ENCODE data around the gene OR13J1. TPM values are rescaled to one million over a fixed set of nuclear protein-coding genes. Genes with fewer than 3 reads are reported as not detected.

OR13J1 gene
- total RNA-seq, 2 donors from 2014 or later = not detected

DNA sequence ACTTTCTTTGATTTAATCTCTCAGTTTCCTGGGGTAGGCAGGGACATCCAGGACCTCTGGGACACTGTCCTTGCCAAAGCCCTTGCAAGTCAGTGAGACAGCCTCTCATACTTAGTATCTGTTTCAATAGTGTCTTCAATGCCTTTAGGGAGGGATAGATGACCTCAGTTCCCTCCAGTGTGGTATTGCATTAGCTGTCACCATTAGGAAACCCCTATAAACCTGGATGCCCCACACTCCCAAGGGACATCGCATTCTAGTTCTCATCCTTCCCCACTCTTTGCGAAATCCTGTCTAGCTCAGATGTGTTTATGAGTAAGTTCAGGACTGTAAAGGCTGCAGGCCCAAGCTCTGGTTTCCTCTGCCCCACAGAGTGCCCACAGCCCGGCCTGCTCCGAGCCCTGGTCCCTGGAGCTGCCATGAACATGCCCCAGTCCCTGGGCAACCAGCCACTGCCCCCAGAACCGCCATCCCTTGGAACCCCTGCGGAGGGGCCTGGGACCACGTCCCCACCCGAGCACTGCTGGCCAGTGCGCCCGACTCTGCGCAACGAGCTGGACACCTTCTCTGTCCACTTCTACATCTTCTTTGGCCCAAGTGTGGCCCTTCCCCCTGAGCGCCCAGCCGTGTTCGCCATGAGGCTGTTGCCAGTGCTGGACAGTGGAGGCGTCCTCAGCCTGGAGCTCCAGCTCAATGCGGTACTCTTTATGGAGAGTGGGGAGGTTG lies 28.0 kb downstream of the OR13J1 start:
- intact Hi-C loops (cut with DNase I, micrococcal nuclease) = no loop called here
- no peak for ATAC-seq
- no peak for DNase-seq

DNA sequence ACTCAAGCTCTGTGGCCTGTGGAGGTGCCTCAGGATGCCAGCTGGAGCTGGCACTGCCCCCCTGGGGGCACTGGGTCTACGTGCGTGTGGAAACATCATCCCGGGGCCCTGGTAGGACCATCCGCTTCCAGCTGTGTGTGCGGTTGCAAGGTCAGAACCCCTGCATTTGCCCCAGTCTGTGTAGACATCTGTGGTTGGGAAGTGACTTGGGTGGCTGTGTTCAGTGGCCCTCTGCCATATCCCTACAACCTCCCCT lies 28.6 kb downstream of the OR13J1 start:
- intact Hi-C loops (cut with DNase I, micrococcal nuclease) = no loop called here
- ATAC-seq (no peak), DNase-seq (no peak)

DNA sequence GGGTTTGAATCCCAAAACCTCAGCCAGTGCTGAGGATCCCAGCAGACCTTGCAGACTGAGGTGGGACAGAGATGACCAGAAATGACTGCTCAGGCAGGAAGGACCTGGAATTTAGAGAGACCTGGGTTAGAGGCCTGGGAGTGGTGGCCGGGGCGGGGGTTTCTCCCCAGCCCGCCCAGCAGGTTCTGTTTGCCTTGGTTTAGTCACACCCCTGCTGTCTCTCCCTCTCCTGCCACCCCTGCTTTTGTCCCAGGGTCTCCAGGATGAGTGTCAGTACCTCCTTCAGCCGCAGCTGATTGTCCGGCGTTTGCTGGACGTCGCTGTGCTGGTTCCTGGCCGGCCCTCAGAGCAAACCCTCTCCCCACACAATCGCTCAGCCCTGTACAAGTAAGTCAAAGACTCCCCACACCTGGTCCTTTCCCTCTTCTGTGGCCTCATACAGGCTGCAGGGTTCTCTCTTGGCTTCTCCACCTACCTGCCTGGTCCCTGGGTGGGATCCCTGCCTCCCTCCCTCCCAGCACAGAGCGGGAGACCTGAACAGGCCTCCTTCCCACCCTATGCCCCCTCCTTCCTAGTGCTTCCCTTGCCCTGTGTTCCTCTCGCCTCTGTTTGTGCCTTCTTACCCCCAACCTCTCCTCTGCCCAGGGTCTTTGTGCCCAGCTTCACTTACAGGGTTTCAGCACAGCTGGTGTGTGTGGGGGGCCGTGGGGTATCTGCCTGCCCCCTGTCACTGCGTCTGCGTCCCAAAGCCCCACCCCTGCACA lies 29.1 kb downstream of the OR13J1 start:
- ATAC-seq = no peak
- intact Hi-C loops (cut with DNase I, micrococcal nuclease) = no loop called here
- DNase-seq = no peak

DNA sequence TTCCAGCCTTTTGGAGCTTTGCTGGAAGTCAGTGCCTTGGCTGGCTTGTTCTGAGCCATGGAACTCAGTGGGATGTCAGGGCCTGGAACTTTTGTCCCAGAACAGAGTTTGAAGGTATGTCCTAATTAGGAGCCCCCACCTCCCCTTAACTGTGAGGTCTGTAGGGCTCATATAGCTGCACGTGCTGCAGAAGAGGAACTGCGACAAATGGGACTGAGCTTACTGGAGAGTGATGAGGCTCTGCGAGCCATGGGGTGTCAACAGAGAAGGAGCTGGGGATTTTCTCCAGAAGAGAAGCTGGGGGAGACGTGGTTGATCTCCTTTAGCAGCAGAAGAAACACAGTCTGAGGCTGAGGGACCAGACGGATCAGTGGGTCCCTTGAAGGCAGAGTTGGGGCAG lies 30.3 kb downstream of the OR13J1 start:
- ATAC-seq (no peak), DNase-seq (no peak)
- intact Hi-C loops (cut with DNase I, micrococcal nuclease) = no loop called here

DNA sequence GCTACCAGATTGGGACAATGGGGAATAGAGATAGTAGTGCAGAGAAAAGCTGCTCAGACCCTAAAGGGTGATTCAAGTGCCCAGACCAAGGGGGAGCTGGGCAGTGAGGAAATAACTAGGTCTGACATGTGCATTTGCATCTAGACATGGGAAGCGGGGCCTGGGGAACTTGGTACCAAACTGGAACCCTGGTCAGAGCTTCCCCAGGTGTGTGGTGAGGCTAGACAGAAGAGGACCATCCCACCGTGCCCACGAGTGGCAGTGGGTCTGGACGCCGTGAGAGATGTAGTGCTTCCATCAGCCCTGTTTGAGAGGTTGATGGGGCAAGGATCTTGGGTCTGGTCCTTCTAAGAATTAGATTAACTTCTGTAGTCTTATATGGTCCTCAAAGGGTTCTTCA lies 33.6 kb downstream of the OR13J1 start:
- no peak for DNase-seq
- intact Hi-C loops (cut with DNase I, micrococcal nuclease) = no loop called here
- no peak for ATAC-seq

DNA sequence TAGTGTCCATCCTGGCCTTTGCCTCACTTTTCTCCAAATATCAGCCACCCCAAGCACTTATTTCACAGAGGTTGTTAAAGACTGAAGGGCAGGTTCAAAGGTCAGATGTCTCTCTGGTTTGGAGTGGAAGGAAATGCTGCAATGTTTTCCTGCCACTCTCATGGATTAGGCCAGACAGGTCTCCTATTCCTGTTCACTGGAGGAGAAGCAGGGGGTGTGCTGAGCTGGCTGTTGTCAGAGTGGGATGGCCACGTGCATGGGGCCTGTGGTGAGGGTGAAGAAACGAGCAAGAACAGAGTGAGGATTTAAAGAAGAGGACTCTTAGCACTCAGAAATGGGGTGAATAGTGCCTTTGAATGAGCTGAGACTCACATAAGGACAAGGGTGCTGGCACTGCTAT lies 34.4 kb downstream of the OR13J1 start:
- ATAC-seq (peak; percentile 24), DNase-seq (no peak)
- intact Hi-C loops (cut with DNase I, micrococcal nuclease) = no loop called here

DNA sequence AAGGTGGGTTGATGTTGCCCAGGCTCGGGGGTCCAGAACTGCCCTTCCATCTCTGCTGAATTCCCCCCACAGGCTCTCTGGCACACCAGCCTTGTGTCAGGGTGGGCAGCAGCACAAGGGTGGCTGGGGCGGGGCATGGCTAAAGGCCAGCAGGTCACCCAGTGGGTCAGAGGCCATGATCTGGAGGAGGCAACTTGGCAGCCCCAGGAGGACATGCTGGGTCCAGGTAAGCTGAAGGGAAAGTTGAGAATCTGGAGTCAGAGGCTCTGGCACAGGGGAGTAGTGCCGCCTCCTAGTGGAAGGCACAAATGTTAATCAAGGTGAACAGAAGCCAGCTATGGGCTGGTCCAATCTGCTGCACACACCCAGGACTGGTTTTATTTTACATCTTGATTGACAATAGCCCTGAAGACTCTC lies 35.0 kb downstream of the OR13J1 start:
- intact Hi-C loops (cut with DNase I, micrococcal nuclease) = no loop called here
- DNase-seq = peak; percentile 39 to 61
- peak; percentile 64 for ATAC-seq

DNA sequence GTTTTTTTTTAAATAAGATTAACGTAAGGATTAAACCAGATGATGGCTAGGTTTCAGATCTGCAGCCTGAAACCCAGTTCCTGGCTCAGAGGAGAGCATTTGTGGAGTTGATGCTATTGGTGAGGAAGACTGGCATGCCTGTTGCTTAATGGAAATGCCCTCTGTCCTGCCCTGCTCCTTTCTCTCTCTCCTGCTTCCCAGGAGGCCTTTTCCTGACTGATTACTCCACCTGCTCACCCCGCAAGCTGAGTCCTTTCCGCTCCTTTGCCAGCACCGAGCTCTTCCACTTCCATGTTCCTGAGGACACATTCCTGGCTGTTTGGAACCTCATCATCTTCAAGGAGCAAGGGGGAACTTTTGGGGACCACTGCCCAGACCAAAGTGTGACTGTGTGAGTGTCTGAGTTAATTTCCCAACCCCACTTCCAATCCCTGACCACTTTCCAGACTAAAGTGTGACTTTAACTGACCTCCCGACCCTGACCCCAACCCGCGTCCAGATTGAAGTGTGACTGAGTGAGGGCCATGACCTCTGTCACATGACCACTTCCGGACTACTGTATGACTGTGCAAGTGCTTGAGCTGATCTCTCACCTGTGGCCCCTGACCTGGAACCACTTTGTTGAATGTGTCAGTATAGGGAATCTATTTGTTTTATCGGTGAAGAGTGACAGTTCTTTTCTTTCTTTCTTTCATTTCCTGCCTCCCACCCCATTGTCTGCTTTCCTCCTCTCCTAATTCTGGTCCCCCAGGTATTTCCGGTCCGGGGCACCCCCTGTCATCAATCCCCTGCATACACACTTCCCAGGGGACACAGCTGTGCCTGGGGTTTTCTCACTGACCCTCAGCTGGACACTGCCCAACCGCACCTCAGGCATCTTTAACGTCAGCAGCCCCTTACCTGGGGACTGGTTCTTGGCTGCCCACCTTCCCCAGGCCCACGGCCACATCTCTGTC lies 35.7 kb downstream of the OR13J1 start:
- ATAC-seq (no peak), DNase-seq (no peak)
- intact Hi-C loops (cut with DNase I, micrococcal nuclease) = no loop called here

DNA sequence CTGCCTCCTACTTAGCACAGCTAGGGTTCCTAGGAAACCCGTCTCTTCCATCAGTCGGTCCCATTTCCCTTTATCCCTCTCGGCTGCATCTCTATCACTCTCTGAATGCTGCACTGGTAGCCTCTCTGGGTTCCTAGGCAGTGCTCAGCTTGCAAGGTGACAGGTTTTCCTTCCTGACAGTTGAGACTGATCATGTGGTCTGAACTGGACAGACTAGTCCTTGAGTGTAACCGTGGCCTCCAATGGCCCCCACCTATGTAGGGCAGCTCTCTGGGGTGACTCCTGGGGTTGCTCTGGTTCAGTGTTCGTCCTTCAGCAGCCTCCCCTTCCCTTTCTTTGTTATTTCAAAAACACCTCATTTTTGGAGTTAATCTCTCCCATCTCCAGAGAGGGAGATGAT lies 37.4 kb downstream of the OR13J1 start:
- intact Hi-C loops (cut with DNase I, micrococcal nuclease) = no loop called here
- peak; percentile 30 for ATAC-seq
- DNase-seq = no peak

DNA sequence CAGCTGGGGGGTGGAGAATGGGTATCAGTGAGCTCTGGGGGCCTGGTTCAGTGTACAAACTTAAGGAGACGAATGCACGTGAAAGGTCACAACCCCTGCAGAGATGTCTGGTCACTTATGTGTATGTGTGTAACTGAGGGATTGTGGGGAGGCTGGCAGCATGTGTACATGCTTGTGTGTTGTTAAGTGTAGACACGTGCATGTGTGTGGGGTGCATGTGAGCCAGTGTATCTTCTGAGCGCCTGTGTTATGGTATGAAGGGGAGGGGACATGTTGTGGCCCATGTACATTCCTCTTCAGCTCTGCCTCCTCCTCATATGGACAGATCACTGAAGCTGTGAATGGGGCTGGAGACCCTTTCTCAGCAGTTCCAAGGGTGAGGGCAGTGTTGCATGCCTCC lies 39.2 kb downstream of the OR13J1 start:
- DNase-seq = no peak
- intact Hi-C loops (cut with DNase I, micrococcal nuclease) = no loop called here
- ATAC-seq = no peak

DNA sequence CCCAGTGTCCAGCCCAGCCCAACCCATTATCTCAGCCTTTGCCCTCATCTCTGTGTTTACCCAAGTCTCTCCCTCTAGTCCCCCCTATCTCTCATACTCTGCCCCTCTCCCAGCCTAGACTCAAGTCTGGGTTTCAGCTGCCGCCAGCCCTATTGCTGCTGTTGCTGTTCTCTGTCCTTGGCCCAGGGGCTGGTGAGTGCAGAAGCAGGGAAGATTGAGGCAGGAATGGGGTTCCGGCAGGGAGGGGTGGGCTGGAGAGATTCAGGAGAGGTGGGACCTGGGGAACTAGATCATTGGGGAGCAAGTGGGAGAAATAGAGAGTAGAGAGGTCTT lies 40.5 kb downstream of the OR13J1 start:
- intact Hi-C loops (cut with DNase I, micrococcal nuclease) = no loop called here
- no peak for DNase-seq
- ATAC-seq = no peak

DNA sequence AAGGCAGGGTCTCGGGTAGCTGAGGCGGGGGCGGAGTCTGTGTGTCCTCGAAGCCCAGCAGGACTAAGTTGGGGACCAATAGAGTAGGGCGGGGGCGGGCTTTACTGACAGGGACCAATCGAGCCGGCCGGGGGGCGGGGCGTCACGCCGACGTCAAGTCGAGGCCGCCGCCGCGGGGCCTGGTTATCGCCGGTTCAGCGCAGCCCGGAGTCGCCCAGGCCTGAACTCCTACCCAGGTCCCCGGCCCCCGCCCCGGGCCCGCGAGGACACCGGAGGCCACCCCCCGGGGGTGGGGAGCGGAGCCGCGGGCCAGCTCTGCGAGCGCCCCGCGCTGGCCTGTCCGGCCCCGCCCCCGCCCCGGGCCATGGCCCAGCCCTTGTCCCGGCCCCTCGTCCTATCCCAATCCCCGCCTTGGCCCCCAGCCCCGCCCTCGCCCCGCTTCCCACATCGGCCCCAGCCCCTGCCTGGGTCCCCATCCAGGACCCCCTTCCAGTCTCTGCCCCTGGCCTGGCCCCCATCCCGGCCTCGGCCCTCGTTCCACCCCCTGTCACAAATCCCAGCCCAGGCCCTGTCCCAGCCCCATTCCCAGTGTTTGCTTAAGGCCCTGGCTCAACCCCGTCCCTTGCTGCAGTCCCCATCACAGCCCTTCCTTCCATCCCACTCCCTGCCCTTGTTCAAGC lies 41.0 kb downstream of the OR13J1 start, which contains the start of gene TMEM8B:
Gene TMEM8B, plus strand, starts transcription at position 145 of the 680 bp plus-strand sequence. Its CDS starts 220 bp downstream, at position 365.
- DNase-seq (peak; percentile 97 to 100), ATAC-seq (peak; percentile 77)
- intact Hi-C loops (cut with DNase I, micrococcal nuclease) = no loop called here

DNA sequence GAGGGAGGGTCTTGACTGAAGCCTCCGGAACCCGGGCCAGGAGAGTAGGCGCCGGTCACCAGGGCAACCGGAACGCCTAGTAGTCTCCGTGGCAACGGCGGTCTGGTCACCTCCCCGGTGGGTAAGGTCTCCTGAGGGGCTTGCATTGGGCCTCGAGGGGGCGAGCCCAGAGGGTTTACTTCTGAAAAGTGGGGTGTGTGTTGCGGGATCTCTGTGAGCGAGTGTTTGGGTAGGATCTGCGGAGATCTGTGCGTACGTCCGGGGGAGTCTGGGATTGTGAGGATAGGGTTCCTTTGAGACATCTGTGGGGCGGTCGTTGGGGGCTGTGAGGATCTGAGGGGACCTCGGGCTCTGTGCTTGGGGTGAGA lies 41.5 kb downstream of the OR13J1 start, which contains the start of gene FAM221B:
Gene FAM221B, minus strand, starts transcription at position 17 of the 368 bp plus-strand sequence. CDS start 2,571 bp downstream, outside the sequence.
- ATAC-seq (peak; percentile 4), DNase-seq (peak; percentile 48 to 70)
- intact Hi-C loops (cut with DNase I, micrococcal nuclease) = no loop called here

DNA sequence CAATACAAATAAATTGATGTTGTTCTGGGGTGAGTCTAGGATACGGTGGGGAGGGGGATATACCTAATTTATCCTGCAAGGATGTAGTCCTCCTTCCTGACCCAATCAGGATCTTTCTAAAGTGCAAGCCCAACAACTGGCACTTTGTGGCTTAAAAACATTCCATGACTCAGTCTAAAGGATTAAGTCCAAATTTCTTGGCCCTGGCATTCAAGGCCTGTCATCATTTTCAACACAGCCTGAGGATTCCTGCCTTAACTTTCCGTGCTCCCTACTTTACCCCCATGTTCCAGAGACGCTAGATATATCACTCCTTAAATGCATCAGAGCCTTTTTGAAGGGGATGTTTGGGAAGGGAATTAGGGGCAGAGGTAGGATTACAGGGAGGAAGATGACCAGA lies 42.7 kb downstream of the OR13J1 start:
- no peak for ATAC-seq
- intact Hi-C loops (cut with DNase I, micrococcal nuclease) = loop anchor here in 1 of 2 donors (2.0 kb wide), 2 partner anchors 37 to 55 kb away; partner anchors contain the start of gene NPR2
- no peak for DNase-seq

DNA sequence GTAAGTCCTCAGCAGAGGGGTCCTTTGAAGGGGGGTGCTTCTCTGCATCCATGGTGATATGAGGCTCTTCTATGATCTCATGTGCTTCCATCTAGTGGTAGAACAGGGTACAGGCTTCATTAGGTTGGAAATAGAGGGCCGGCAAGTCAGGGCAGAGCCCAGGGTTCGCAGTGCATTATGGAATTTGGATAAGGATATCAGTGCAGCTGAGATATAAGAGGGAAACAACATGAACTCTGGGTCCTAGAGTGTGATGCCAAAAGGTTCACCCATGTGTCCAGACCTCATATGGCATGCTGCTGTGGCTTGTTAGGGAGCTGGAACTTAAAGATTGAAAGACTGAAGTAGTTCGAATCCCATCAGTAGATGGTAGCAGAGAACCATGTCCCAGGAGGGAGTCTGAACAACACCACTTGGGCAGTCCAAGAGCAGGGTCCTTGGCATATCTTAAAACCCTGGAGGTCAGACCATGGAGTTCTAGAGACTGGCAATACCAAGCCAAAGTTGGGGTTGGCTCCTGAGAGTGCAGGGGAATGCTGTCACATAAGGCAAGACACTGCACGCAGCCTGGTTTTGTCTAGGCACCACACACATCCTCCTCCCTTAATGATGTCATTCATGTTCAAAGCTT lies 44.0 kb downstream of the OR13J1 start:
- no peak for DNase-seq
- intact Hi-C loops (cut with DNase I, micrococcal nuclease) = loop anchor here in 1 of 2 donors (2.0 kb wide), 2 partner anchors 35 to 57 kb away; partner anchors contain the start of gene NPR2
- peak; percentile 44 for ATAC-seq

DNA sequence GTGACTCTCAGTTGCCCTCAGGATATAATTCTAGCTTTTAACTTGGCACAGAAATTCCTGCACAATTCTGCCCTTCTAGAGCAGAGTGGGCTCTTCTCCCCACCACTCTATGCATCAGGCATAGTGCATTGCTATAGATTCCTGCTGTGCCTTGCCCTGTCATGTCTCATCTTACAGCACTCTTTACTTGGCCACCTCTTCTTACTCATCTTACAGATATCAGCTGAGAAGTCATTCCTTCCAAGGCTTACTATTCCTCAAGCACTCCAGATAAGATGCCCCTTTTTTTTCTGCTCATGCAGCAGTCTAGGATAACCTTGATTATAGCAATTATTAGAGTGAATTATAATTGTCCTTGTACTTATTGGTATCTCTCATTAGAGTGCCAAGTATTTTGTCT lies 47.3 kb downstream of the OR13J1 start:
- no peak for DNase-seq
- intact Hi-C loops (cut with DNase I, micrococcal nuclease) = no loop called here

DNA sequence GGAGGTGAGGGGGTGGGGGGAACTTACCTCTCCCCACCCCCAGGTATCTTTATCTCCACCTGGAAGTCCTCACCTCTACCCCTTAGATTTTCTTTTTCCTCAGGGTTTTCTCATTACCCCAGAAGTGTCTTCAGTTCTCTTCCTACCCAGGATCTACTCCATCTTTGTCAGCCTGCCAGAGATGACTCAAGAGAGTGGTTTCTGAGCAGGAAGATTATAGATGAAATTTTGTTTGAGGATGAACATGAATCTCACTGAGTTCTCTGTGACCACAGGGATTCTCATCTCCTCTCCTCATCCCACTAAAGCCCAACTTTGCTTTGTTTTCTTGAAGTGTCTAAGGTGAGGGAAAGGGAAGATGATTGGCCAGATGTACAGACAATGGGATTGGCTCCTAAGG lies 50.1 kb downstream of the OR13J1 start:
- intact Hi-C loops (cut with DNase I, micrococcal nuclease) = no loop called here
- no peak for DNase-seq
- ATAC-seq = no peak

More for the DNA sequence above, 47.3 kb downstream of the OR13J1 start:
- ATAC-seq = no peak
